Activated CD4-positive, alpha-beta T cell treated with anti-CD3 and anti-CD28 coated beads, Interleukin-2, amount 50 U/mL, for 16 hours (primary cell): Measurements from ENCODE around the gene ATL1.
"Not testable (repeated sequence)": the region's sequence is repeated elsewhere in the genome, so short reads cannot be mapped to it uniquely, and the experiment has no call there.

Experiments used
- DNase-seq: peaks from one replicate; pipeline ENCODE4 v3.0.0-alpha.2; 2020

The ATL1 gene

DNA sequence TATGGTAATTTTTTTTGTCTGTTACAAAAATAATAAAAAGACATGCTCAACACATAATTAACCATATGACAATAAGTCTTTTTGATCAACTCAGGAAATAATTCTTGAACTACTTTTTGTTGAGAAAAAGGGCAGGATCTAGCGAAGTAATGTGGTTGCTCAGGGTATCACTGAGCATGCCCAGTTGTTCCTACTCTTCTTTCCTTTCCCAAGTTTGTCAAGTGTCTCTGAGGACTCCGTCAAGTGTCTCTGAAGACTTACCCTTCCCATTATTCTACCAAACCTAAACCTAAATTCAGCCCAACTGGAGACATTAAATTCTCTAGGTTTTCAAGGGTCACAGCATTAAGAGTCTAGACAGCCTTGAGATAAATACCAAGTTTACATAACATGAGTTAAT is 104.6 kb downstream of the ATL1 start:
- DNase-seq = not testable (repeated sequence)

DNA sequence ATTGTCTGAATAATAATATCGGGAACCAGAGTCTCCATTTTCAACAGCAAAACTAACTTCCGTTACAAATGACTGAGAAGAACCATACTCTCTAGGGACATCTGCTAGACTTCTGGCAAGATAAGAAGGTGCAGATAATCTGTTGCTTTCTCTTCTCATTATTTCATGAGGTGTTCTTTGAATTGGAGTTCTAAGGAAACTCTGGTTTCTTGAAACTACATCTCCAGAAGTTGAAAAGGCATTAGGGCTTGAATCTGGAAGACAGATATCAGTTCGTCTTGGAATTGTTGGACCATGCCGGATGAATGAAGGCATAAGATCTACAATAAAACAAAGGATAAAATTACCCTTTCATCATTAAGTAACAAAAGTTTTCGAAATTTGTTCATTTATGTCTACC is 105.4 kb downstream of the ATL1 start:
- not testable (repeated sequence) for DNase-seq

DNA sequence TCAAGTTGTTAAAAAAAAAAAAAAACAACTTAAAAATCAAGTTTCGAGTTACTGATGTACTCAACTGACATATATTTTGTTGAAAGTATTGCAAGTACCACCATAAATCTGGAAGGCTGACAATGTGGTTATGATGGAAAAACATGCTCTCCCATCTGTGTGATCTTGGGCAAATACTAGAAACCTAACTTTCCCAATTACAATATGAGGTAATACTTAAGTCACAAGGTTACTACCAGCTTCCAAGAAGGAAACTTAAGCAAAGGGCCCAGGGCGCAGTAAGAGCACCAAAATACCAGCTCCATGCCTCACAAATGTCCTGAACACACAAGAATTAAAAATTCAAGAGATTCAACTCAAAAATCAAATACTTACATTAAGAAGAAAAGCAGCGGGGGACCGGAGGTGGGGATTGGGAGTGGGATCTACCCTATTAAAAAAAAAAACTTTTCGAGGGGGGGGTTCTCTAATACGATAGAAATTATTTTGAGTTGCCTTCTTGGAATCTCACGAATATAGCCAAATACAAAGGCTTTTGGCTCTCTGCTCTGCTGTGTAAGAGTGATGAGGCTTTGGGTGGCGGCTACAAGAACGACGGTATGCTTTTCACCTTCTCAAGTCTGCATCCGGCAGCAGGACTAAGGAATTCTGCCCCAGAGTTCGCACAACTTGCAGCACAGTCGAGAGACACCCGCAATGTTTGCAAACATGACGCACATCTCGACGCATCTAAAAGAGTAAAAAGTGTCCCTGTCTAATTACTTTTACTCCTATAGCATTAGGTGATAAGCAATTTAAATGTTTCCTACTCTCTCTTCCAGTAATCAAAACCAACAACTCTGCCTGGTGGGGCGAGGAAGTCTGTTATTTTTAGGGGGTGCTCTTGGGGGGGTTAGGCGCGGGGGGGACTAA is 107.1 kb downstream of the ATL1 start:
- peak; percentile 23 for DNase-seq

DNA sequence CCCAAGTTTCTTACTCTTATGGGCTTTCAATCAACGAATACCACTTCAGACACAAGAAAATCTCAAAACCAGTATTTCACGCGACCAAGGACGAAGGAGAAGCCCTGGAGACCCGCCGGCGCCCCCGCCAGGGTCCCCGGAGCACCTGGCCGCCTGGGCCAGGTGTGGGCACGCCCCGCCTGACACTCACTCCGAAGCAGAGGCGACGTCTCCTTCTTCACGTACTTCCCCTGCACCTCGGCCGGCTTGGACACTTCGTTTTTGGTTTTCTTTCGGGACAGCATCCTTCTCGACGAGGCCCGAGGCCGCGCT is 107.7 kb downstream of the ATL1 start:
- DNase-seq = peak; percentile 21

DNA sequence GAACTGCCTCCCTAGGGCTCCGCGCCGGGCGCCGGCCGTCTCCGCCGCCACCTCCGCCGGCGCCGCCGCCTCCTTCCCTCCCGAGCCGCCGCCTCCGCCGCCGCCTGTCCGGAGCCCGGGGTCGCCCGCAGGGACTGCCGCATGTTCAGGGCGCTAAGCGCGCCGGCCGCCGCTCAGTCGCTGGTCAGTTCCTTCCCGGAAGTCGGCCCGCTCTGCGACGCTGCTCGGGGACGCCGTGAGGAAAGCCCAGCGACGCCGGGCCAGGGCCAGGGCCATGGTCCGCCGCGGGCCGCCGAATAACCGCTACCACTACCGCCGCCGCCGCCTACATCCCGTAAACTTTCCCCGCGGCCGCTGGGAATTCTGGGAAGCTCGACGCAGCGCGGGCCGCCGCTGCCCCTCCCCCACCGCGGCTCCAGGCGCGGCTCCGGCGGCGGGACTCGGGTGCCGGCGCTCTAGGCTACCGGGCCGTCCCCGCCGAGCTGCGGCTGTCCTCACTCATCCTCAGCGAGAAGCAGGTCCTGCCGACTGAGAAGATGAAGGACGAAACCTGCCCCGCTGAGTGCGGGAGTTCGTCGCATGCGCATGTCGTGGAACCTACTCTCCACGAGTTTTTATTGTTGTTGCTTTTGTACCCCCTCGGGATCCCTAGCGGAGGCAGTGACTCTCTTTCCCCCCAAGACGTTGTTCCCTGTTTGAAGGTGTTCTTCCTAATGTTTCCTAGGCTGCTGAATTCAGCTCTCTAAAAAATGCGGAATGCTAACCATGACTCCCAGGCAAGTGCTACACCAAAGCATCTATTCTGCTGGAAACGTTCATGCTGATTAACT is 108.3 kb downstream of the ATL1 start, which contains the start of gene SAV1:
Gene SAV1 (minus strand): TSS at position 311 of the 830 bp plus-strand sequence. CDS start 339 bp downstream, outside the sequence.
- DNase-seq = peak; percentile 61

DNA sequence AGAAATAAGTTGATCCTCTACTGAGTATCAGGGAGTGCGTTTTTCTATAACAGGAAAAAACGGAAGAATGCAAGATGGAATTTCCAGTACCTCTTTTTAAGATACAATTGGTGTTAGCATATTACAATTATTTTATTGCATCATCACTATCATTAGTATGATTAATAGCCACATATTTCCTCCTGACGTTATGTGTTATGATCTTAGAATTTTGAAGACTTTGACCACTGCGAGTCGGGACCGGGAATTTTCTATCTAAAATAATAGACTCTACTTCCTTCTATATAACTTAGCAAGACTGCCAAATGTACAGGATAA is 108.8 kb downstream of the ATL1 start:
- no peak for DNase-seq

DNA sequence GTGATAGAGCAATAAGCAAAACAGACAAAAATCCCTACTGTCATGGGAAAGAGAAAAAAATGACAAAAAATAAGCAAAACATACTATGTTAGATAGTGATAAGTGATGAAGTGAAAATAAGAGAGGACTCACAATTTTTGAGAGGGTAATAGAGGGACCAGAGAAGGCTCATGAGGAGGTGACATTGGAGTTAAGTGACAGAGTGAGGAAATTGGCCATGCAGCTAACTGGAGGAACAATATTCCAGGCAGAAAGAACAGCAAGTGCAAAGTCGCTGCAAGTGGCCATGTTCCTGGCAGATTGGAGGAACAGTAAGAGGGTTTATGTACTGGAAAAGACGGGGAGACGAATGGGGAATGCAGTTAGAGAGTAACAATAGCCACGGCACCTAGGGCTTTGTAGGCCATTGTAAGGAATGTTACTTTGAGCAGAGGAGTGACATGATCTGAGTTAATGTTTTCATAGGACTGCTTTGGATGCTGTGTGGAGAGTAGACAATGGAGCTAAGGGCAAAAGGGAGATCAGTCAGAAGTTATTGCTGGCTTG is 109.6 kb downstream of the ATL1 start:
- DNase-seq = no peak

DNA sequence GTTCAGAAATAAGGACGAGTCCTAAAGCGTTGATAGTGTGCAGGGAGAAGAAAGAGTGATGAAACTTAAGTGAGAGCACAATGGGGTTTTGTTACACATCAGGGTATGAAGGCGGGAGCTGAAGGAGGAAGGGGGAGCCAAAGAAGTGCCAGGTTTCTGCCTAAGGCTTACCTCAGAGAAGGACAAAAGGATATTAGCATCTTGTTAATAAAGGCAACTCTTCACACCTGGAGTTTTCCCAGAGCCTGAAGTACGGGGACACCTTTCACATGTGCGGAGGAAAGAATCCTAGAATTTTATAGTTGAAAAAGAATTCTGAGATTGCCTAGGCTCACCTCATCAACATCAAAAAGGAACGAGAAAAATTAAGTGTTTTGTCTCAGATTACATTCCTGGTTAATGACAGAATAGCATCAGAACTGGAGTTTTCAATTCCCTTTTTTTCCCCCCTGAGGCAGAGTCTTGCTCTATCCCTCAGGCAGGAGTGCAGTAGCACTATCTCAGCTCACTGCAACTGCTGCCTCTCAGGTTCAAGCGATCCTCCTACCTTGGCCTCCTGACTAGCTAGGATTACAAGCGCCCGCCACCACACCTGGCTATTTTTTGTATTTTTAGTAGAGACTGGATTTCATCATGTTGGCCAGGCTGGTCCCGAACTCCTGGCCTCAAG is 110.4 kb downstream of the ATL1 start:
- DNase-seq = no peak

DNA sequence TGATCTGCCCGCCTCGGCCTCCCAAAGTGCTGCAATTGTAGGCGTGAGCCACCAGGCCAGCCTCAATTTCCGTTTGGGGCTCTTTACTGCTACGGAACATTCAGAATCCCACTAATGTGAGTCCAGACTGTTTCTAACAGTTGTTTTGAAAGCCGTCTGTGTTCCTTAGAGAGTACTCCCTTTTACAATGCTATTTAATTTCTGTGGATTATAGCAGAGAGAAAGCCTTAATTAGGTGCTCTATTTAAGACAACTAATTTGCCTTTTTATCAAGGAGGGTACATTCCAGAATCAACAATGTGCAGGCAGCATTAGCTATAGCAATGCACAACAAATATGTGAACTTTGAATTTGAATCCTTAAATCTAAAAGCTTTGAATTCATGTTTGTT is 110.9 kb downstream of the ATL1 start:
- no peak for DNase-seq

DNA sequence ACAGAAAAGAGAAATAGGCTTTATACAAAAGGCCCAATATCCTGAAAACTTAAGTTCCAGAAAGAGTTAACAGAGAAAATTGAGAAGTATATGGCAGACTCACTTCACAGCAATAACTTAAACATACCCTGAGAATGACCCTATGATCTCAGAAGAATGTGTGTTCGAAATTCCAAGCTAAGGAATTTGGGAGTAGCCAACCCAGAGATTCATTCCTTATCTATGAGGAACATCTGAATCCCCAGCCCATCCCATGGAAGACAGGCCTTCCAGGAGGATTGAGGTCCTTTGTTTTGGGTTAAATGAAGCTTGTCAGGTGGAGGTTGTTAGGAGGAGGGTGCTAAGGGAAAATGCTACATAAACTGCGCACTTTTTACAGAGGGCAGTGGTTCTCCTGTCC is 115.7 kb downstream of the ATL1 start:
- no peak for DNase-seq

DNA sequence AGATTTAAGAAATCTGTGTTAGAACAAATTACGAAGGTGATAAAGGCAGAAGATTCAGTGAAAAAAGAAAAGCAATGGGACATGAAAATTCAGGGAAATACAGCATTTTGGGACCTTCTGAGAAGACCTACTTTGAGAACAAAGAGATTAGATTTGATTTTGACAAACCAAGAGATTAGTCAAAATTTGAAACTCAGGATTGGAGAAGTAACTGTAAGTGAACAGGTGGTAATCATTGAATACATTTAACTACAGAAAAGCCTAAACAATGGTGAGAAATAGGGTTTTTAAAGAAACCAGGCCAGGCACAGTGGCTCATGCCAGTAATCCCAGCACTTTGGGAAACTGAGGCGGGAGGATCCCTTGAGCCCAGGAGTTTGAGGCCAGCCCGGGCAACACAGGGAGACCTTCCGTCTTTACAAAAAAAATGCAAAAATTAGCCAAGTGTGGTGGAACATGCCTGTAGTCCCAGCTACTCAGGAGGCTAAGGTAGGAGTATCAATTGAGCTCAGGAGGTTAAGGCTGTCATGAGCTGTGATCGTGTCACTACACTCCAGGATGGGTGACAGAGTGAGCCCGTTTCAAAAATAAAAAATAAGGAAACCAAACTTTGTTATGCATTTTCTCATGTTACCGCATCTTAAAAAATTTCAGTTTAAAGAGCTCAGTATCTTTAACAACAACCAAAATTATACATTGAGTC is 117.0 kb downstream of the ATL1 start:
- no peak for DNase-seq

DNA sequence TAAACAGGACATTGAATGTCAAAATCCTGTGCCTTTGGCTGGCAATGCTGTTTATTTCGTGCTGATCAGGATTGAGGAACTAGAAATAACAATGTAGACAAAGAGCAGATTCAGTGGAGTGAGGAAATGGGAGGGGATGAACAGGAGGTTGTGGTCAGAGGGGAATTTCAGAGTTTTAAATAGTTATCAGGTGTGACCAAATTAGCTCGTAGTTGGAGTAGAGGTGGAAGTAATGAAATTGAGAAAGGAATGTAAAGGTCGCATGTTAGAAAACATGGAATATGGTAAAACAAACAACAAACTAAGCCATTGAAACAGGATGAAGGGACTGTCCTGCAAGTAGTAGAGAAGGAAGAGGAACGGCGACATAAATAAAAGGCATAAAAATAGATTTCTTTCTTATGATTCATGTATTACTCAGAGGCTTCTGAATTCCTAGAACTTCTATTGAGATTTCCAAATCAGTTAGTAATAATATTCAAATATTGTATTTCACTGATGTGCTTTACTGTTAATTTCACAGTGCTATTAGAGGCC is 117.7 kb downstream of the ATL1 start:
- DNase-seq = no peak

DNA sequence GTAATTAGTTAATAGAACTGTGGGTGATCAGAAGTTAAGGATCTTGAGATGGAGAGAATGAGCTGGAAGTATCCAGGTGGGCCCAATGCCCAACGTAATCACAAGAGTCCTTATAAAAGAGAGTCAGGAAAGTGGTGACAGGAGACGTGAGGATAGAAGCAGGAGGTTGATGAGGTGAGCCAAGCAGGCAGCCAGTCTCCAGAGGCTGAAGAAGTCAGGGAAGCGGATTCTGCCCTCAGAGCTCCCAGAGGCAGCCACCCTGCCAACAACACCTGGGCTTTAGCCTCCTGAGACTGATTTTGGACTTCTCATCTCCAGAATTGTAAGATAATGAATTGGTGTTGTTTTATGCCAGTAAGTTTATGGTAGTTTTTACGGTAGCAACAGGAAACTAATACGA is 118.2 kb downstream of the ATL1 start:
- no peak for DNase-seq

DNA sequence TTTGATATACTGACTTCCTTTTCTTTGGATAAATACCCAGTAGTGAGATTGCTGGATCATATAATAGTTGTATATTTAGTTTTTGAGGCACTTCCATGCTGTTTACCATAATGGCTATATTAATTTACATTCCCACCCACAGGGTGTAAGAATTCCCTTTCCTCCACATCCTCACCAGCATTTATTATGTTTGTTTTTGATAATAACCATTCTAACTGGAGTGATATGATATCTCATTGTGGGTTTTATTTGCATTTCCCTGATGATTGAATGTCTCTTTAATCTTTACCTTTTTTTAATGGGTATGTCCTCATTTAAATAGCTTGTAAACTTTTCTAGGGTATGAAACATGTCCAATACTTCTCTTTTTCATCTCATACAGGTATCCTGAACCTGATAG is 119.7 kb downstream of the ATL1 start:
- no peak for DNase-seq
